Coronary artery (tissue), 2 donors: ENCODE results near the gene FAM13A.
"Not testable (repeated sequence)": the region's sequence is repeated elsewhere in the genome, so short reads cannot be mapped to it uniquely, and the experiment has no call there.

Experiments used
- DNase-seq: peaks from one replicate; pipeline ENCODE4 v3.0.0-alpha.2; 2017; ENCODE audit warnings: low spot score
- H3K27ac ChIP-seq, 2 donors: fragments of 200-600 bp; sonication (generic); one replicate each; pipeline ENCODE4 v1.5.1; 2016 to 2019
- H3K4me3 ChIP-seq: fragments of 200-600 bp; sonication (generic); 2 replicates; pipeline ENCODE4 v1.5.1; 2016; ENCODE audit warnings: mild to moderate bottlenecking, moderate library complexity
- CTCF ChIP-seq: fragments of 200-600 bp; sonication (generic); IDR thresholded peaks from one replicate; pipeline ENCODE4 v1.5.1; 2019; ENCODE audit warnings: antibody characterized with exemption

Gene FAM13A

GRCh38 chr4:89023140-89023539 is 33.8 kb downstream of the FAM13A start:
- Histone ChIP-seq H3K27ac (no peak overlapping the region), H3K4me3 (no peak overlapping the region)
- no peak for DNase-seq
- TF ChIP-seq CTCF: no peak

- DNase-seq: no peak
- Histone ChIP-seq H3K4me3 (no peak overlapping the region), H3K27ac (no peak overlapping the region)
- TF ChIP-seq CTCF: no peak
Observed at GRCh38 chr4:89022426-89023128, 34.4 kb downstream of the FAM13A start.

- TF ChIP-seq CTCF: no peak
- no peak overlapping the region for H3K4me3 ChIP-seq
- no peak for DNase-seq
- no peak overlapping the region for H3K27ac ChIP-seq
Observed at GRCh38 chr4:89021684-89022083, 35.3 kb downstream of the FAM13A start.

GRCh38 chr4:89021062-89021461 is 35.9 kb downstream of the FAM13A start:
- Histone ChIP-seq H3K4me3 (no peak overlapping the region), H3K27ac (no peak overlapping the region)
- TF ChIP-seq CTCF: no peak
- DNase-seq: no peak

GRCh38 chr4:89014897-89015296 is 42.1 kb downstream of the FAM13A start:
- not testable (repeated sequence) for H3K27ac ChIP-seq, DNase-seq, H3K4me3 ChIP-seq

GRCh38 chr4:89009761-89010369 is 47.1 kb downstream of the FAM13A start:
- no peak for TF ChIP-seq CTCF
- Histone ChIP-seq H3K27ac (no peak overlapping the region), H3K4me3 (no peak overlapping the region)
- DNase-seq: no peak

- TF ChIP-seq CTCF: no peak
- Histone ChIP-seq H3K27ac (no peak overlapping the region), H3K4me3 (no peak overlapping the region)
- DNase-seq: no peak
Observed at GRCh38 chr4:89009115-89009514, 47.9 kb downstream of the FAM13A start.
